ENCODE measurements around the gene ZNF496.
"Not testable (repeated sequence)": the region's sequence is repeated elsewhere in the genome, so short reads cannot be mapped to it uniquely, and the experiment has no call there.

The ZNF496 gene

GRCh38 chr1:247291833-247292561 is 39.7 kb downstream of the ZNF496 start:
- no peak for DNase-seq

- no peak for DNase-seq
Observed at GRCh38 chr1:247291161-247291560, 40.5 kb downstream of the ZNF496 start.

GRCh38 chr1:247290576-247290975 is 41.1 kb downstream of the ZNF496 start:
- no peak for DNase-seq

- not testable (repeated sequence) for DNase-seq
Observed at GRCh38 chr1:247289274-247289892, 42.3 kb downstream of the ZNF496 start.

GRCh38 chr1:247288341-247288740 is 43.3 kb downstream of the ZNF496 start:
- DNase-seq: no peak

- no peak for DNase-seq
Observed at GRCh38 chr1:247287460-247287859, 44.2 kb downstream of the ZNF496 start.

GRCh38 chr1:247286134-247286670 is 45.5 kb downstream of the ZNF496 start:
- no peak for DNase-seq

- no peak for DNase-seq
Observed at GRCh38 chr1:247281001-247281574, 50.6 kb downstream of the ZNF496 start.

GRCh38 chr1:247277191-247277590 is 54.5 kb downstream of the ZNF496 start:
- DNase-seq: no peak

- DNase-seq: no peak
Observed at GRCh38 chr1:247274605-247275256, 56.9 kb downstream of the ZNF496 start.

GRCh38 chr1:247273013-247273412 is 58.7 kb downstream of the ZNF496 start:
- DNase-seq: no peak

- no peak for DNase-seq
Observed at GRCh38 chr1:247270003-247270402, 61.7 kb downstream of the ZNF496 start.

GRCh38 chr1:247269133-247269532 is 62.5 kb downstream of the ZNF496 start:
- no peak for DNase-seq

GRCh38 chr1:247268390-247269045 is 63.1 kb downstream of the ZNF496 start:
- DNase-seq: no peak

GRCh38 chr1:247266053-247266452 is 65.6 kb downstream of the ZNF496 start:
- no peak for DNase-seq

- not testable (repeated sequence) for DNase-seq
Observed at GRCh38 chr1:247255772-247256171, 75.9 kb downstream of the ZNF496 start, which contains the start of gene VN1R5. Gene VN1R5 (plus strand): TSS chr1:247256072.

- DNase-seq: no peak
Observed at GRCh38 chr1:247247568-247247967, 84.1 kb downstream of the ZNF496 start.

Measured in 8988T (cell line).